ENCODE results near the gene CACNG7. TPM values are rescaled to one million over a fixed set of nuclear protein-coding genes. Genes with fewer than 3 reads are reported as not detected.

The CACNG7 gene
- total RNA-seq, 2 experiments from 2014 or later = not detected

GRCh38 chr19:53897459-53897858 lies 11.6 kb upstream of the CACNG7 start:
- H3K4me2 ChIP-seq (ENCODE audit: low read length) = no peak overlapping the region
- no TSS peak for BruUV-seq (replicated peaks)
- H4K20me1 ChIP-seq (ENCODE audit: insufficient read depth, low read length) = no peaks in the 10 kb centered on the region
- no peak for TF ChIP-seq EZH2phosphoT487 (IDR thresholded peaks at IDR 0.05; ENCODE audit: borderline replicate concordance, low read depth, low read length)
- TF ChIP-seq, protein P1, sequence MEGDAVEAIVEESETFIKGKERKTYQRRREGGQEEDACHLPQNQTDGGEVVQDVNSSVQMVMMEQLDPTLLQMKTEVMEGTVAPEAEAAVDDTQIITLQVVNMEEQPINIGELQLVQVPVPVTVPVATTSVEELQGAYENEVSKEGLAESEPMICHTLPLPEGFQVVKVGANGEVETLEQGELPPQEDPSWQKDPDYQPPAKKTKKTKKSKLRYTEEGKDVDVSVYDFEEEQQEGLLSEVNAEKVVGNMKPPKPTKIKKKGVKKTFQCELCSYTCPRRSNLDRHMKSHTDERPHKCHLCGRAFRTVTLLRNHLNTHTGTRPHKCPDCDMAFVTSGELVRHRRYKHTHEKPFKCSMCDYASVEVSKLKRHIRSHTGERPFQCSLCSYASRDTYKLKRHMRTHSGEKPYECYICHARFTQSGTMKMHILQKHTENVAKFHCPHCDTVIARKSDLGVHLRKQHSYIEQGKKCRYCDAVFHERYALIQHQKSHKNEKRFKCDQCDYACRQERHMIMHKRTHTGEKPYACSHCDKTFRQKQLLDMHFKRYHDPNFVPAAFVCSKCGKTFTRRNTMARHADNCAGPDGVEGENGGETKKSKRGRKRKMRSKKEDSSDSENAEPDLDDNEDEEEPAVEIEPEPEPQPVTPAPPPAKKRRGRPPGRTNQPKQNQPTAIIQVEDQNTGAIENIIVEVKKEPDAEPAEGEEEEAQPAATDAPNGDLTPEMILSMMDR (conservative IDR thresholded peaks at IDR 0.05; ENCODE audit: low read length) = no peak
- no peaks in the 10 kb centered on the region for H3K9me3 ChIP-seq (ENCODE audit: low read length)
- POLR2A ChIA-PET = no interaction called here
- H2AFZ ChIP-seq (ENCODE audit: low read length) = no peak overlapping the region
- CTCF ChIA-PET (ENCODE audit: unreplicated experiment) = no interaction called here
- no peaks in the 10 kb centered on the region for H3K79me2 ChIP-seq (ENCODE audit: insufficient read depth, low read depth, low read length)
- H3K9me2 ChIP-seq (ENCODE audit: insufficient read depth, low read length) = no peaks in the 10 kb centered on the region
- no peak overlapping the region for H3K4me3 ChIP-seq (ENCODE audit: low read depth, low read length, poor library complexity, severe bottlenecking)
- no peak for DNase-seq (ENCODE audit: low spot score)
- H3K36me3 ChIP-seq (ENCODE audit: insufficient read depth, low read length) = no peaks in the 10 kb centered on the region
- H3K4me1 ChIP-seq (ENCODE audit: insufficient read depth, low read length, poor library complexity, severe bottlenecking) = no peaks in the 10 kb centered on the region
- no peak overlapping the region for H3K27ac ChIP-seq (ENCODE audit: low read depth, low read length, poor library complexity, severe bottlenecking)
- intact Hi-C loops (cut with micrococcal nuclease; ENCODE audit: unreplicated experiment) = no loop called here

DNA sequence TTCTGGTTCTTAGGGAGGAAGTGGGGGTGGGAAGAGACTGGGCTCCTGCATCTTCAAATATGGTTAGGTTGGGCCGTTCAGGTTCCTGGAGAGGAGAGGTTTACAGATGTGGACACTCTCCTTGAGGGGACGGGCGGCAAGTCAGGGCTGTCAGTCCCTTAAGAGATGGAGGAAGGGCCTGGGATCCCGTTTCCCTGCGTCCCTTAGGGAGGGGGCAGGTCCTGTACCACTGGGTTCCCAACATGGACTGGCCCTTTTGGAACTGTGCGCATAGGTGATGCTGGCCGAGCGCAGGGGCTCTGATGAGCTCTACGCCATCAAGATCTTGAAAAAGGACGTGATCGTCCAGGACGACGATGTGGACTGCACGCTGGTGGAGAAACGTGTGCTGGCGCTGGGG lies 10.9 kb upstream of the CACNG7 start:
- Histone ChIP-seq H3K79me2 (ENCODE audit: insufficient read depth, low read depth, low read length) (no peaks in the 10 kb centered on the region), H3K27ac (ENCODE audit: low read depth, low read length, poor library complexity, severe bottlenecking) (no peak overlapping the region), H3K4me2 (ENCODE audit: low read length) (no peak overlapping the region), H2AFZ (ENCODE audit: low read length) (no peak overlapping the region), H3K9me2 (ENCODE audit: insufficient read depth, low read length) (no peaks in the 10 kb centered on the region), H3K9me3 (ENCODE audit: low read length) (no peaks in the 10 kb centered on the region), H3K36me3 (ENCODE audit: insufficient read depth, low read length) (no peaks in the 10 kb centered on the region), H3K4me1 (ENCODE audit: insufficient read depth, low read length, poor library complexity, severe bottlenecking) (no peaks in the 10 kb centered on the region), H3K4me3 (ENCODE audit: low read depth, low read length, poor library complexity, severe bottlenecking) (no peak overlapping the region), H4K20me1 (ENCODE audit: insufficient read depth, low read length) (no peaks in the 10 kb centered on the region)
- no TSS peak for BruUV-seq (replicated peaks)
- no peak for TF ChIP-seq EZH2phosphoT487 (IDR thresholded peaks at IDR 0.05; ENCODE audit: borderline replicate concordance, low read depth, low read length)
- TF ChIP-seq, protein P1 (conservative IDR thresholded peaks at IDR 0.05; ENCODE audit: low read length) = no peak
- DNase-seq (ENCODE audit: low spot score) = no peak
- ChIA-PET POLR2A (no interaction called here), CTCF (ENCODE audit: unreplicated experiment) (no interaction called here)
- intact Hi-C loops (cut with micrococcal nuclease; ENCODE audit: unreplicated experiment) = no loop called here

- no peak for TF ChIP-seq EZH2phosphoT487 (IDR thresholded peaks at IDR 0.05; ENCODE audit: borderline replicate concordance, low read depth, low read length)
- TF ChIP-seq, protein P1 (conservative IDR thresholded peaks at IDR 0.05; ENCODE audit: low read length) = no peak
- no peak for DNase-seq (ENCODE audit: low spot score)
- H3K79me2 ChIP-seq (ENCODE audit: insufficient read depth, low read depth, low read length) = no peaks in the 10 kb centered on the region
- BruUV-seq (replicated peaks) = no TSS peak
- no peaks in the 10 kb centered on the region for H3K9me2 ChIP-seq (ENCODE audit: insufficient read depth, low read length)
- ChIA-PET CTCF (ENCODE audit: unreplicated experiment) (no interaction called here), POLR2A (no interaction called here)
- H4K20me1 ChIP-seq (ENCODE audit: insufficient read depth, low read length) = no peaks in the 10 kb centered on the region
- no peak overlapping the region for H3K4me2 ChIP-seq (ENCODE audit: low read length)
- H3K36me3 ChIP-seq (ENCODE audit: insufficient read depth, low read length) = no peaks in the 10 kb centered on the region
- no peak overlapping the region for H3K27ac ChIP-seq (ENCODE audit: low read depth, low read length, poor library complexity, severe bottlenecking)
- intact Hi-C loops (cut with micrococcal nuclease; ENCODE audit: unreplicated experiment) = no loop called here
- H3K4me3 ChIP-seq (ENCODE audit: low read depth, low read length, poor library complexity, severe bottlenecking) = no peak overlapping the region
- H2AFZ ChIP-seq (ENCODE audit: low read length) = no peak overlapping the region
- no peaks in the 10 kb centered on the region for H3K4me1 ChIP-seq (ENCODE audit: insufficient read depth, low read length, poor library complexity, severe bottlenecking)
- H3K9me3 ChIP-seq (ENCODE audit: low read length) = no peaks in the 10 kb centered on the region
These were observed 10.3 kb upstream of the CACNG7 start for GRCh38 chr19:53898636-53899341.

Measured in OCI-LY7 (cell line).